Measurements from ENCODE around the gene ADARB2.

Gene ADARB2

GRCh38 chr10:1687190-1687589 is 50.1 kb downstream of the ADARB2 start:
- ChIA-PET CTCF (interaction anchor here (1.4 to 1.6 kb wide), 2 partner anchors 24 to 34 kb away, joined by 3 read pairs; no protein-coding TSS in a partner anchor), POLR2A (no interaction called here)
- TF ChIP-seq CTCF (IDR thresholded peaks at IDR 0.05; ENCODE audit: control extremely low read depth, extremely low read depth, low read depth, missing control alignments): no peak
- no peak for DNase-seq (ENCODE audit: extremely low spot score)

DNA sequence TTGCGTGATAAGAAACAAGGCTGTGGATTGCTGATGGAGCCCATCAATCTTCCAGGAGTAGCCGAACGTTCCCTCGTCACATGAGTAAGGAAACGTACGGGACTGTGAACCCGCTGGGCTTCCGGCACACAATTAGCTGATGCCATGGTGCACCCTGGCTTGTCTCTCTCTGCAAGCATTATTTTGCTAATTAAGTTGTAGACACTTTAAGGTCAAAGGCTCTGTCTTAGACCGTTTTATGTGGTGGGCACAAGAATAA is 50.9 kb downstream of the ADARB2 start:
- POLR2A ChIA-PET: no interaction called here
- CTCF ChIA-PET: interaction anchor here (1.4 kb wide), 1 partner anchor 25 kb away, joined by 3 read pairs; no protein-coding TSS in a partner anchor
- no peak for DNase-seq (ENCODE audit: extremely low spot score)
- no peak for TF ChIP-seq CTCF (IDR thresholded peaks at IDR 0.05; ENCODE audit: control extremely low read depth, extremely low read depth, low read depth, missing control alignments)

GRCh38 chr10:1685699-1686490 is 51.4 kb downstream of the ADARB2 start:
- POLR2A ChIA-PET: no interaction called here
- CTCF ChIA-PET: interaction anchor here (1.4 kb wide), 1 partner anchor 25 kb away, joined by 3 read pairs; no protein-coding TSS in a partner anchor
- DNase-seq (ENCODE audit: extremely low spot score): no peak
- TF ChIP-seq CTCF (IDR thresholded peaks at IDR 0.05; ENCODE audit: control extremely low read depth, extremely low read depth, low read depth, missing control alignments): no peak

DNA sequence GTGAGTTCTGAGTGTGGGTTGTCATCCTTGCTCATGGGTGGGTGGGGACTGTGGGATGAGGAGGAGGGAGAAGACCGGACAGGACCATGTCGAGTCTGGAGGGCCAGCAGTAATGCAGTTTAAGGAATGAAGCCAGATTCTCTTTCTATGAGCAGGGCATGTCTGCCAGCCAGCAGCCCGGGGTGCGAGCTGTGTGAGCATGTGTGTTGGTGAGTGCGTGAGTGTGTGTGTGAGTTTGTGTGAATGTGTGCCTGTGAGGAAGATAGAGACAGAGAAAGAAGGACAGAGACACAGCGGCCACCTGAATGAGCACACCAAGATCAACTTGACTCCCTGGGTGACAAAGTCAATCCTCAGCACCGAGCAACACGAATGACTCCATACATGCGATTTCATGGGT is 52.3 kb downstream of the ADARB2 start:
- TF ChIP-seq CTCF (IDR thresholded peaks at IDR 0.05; ENCODE audit: control extremely low read depth, extremely low read depth, low read depth, missing control alignments): no peak
- DNase-seq (ENCODE audit: extremely low spot score): no peak
- ChIA-PET CTCF (no interaction called here), POLR2A (no interaction called here)

GRCh38 chr10:1683649-1684048 is 53.7 kb downstream of the ADARB2 start:
- ChIA-PET CTCF (no interaction called here), POLR2A (no interaction called here)
- no peak for TF ChIP-seq CTCF (IDR thresholded peaks at IDR 0.05; ENCODE audit: control extremely low read depth, extremely low read depth, low read depth, missing control alignments)
- DNase-seq (ENCODE audit: extremely low spot score): no peak

GRCh38 chr10:1679821-1680650 is 57.3 kb downstream of the ADARB2 start:
- TF ChIP-seq CTCF (IDR thresholded peaks at IDR 0.05; ENCODE audit: control extremely low read depth, extremely low read depth, low read depth, missing control alignments): no peak
- POLR2A ChIA-PET: no interaction called here
- CTCF ChIA-PET: interaction anchor here (1.0 to 1.3 kb wide), 3 partner anchors 10 to 32 kb away, joined by 3 read pairs; no protein-coding TSS in a partner anchor
- no peak for DNase-seq (ENCODE audit: extremely low spot score)

Data from GM10248 (cell line).